IPS-18c (cell line): Measurements from ENCODE around the gene PRDM15.

ENCODE experiments used
- H3K4me3 ChIP-seq: 2 replicates; pipeline ENCODE4 v1.7.0; 2013; ENCODE audit warnings: low read depth, mild to moderate bottlenecking, low read length, moderate library complexity; ENCODE audit not compliant: insufficient read depth
- H3K9me3 ChIP-seq: one replicate; pipeline ENCODE4 v1.6.1; 2013; ENCODE audit warnings: mild to moderate bottlenecking, low read length, moderate library complexity; ENCODE audit not compliant: control insufficient read depth, insufficient read depth

PRDM15 gene

DNA sequence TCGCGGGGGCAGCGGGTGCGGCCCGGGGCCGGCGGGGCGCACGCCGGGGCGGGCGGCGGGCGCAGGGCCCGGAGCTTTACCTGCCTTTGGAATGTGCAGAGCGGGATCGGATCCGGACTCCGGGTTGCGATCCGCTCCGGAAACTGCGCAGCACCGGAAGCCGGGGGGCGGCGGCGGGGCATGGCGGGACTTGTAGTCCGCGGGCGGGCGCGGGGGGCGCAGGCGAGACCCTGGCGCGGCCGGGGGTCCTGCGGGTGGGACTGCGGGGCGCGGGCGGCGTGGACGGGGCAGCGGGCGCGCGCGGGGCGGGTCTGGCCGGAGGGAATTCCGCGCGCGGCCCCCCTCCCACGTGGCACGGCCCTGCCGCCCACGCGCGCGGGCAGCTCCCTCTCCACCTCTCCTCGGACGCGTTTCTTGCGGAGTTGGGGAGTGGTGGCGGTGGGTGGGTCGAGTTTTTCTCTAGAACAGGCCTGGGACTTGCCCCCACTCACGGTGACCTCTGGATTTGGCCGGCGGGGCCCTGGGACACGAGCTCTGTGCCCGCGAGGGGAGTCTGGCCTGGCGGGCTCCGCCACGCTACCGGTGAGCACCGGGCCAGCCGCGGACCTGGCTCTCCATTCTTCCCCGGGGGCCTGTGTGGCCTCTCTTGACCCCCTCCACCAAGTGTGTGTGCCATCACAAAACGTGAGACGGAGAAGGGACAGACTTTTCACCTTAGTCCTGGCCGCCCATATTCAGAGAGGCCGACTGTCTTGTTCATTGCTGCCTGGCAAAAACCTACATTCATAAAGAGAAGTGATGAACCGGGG lies at the start of gene PRDM15:
Gene PRDM15 (minus strand): TSS at position 155 of the 809 bp plus-strand sequence. CDS start 18,981 bp downstream, outside the sequence.
- Histone ChIP-seq H3K4me3 (peak within 1 kb of the TSS; percentile 67), H3K9me3 (no peaks in the 10 kb centered on the region)

GRCh38 chr21:41928621-41929220 lies 49.6 kb upstream of the PRDM15 start:
- no peaks in the 10 kb centered on the region for H3K9me3 ChIP-seq
- H3K4me3 ChIP-seq = no peak overlapping the region

GRCh38 chr21:41927727-41928409 lies 48.7 kb upstream of the PRDM15 start:
- no peaks in the 10 kb centered on the region for H3K9me3 ChIP-seq
- no peak overlapping the region for H3K4me3 ChIP-seq

DNA sequence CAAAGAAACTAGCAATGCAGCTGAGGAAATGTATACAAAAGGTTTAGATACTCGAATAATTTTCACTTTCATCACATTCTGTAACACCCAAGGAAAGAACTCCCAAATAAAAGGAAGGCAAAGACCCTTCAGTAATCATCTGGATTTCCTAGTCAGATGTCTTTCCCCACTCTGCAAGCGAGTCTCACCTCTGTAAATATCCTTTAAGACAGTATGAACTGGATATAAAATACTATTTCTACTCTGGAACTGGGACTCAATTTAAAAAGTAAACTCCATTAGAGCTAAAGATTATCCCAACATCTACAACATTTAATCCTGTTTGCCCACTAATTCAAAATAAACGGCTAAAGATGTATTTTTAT lies 47.6 kb upstream of the PRDM15 start:
- Histone ChIP-seq H3K9me3 (no peaks in the 10 kb centered on the region), H3K4me3 (no peak overlapping the region)

DNA sequence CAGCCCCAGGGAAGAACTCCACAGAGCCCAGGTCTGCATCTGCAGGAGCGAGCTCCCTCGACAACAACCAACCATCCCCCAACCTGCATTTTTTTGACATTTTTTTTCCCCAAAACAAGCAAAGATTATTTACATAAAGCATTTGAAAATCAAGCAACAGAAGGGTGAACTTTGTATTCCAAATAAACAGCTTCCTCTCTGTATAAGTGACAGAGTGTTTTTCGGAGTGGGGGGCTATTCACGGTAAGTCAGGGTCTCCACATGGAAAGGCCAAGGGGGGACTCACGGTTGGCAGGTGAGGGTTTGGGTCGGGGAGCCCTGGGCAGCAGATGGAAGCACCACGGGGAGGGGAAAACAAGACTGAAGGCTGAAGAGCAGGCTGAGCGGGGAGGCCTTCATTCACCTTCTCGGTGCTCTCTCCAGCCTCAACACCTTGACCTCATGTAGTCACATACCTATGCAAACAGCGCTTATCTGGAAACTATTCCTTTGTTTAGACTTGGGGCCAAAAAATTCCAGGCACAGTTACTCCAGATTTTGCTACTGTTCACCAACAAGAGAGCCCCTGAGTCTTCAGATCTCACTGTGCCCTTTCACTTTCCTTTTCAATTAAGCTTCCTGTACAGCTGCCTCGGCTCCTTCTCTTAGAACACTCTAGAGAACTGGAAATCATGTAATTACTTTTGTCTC lies 47.1 kb upstream of the PRDM15 start:
- H3K9me3 ChIP-seq = no peaks in the 10 kb centered on the region
- no peak overlapping the region for H3K4me3 ChIP-seq

DNA sequence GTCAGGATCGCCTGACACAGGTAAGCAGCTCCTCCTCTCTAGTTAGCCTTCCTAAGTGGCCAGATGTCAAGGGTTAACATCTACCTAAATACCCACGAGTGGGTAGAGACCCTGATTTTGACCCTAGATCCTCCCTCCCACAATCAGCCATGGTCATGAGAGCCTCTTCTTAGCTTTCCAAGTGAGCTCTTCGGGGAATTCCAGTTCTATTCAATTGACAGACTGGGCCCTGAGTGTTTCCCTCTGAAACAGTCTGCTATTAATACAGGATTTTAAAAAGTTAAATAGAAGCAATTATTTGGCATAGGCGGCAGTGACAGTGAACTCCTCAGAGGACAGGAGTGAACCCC lies 46.6 kb upstream of the PRDM15 start:
- no peaks in the 10 kb centered on the region for H3K9me3 ChIP-seq
- H3K4me3 ChIP-seq = no peak overlapping the region

GRCh38 chr21:41924368-41924754 lies 45.2 kb upstream of the PRDM15 start:
- H3K9me3 ChIP-seq = no peaks in the 10 kb centered on the region
- H3K4me3 ChIP-seq = no peak overlapping the region

DNA sequence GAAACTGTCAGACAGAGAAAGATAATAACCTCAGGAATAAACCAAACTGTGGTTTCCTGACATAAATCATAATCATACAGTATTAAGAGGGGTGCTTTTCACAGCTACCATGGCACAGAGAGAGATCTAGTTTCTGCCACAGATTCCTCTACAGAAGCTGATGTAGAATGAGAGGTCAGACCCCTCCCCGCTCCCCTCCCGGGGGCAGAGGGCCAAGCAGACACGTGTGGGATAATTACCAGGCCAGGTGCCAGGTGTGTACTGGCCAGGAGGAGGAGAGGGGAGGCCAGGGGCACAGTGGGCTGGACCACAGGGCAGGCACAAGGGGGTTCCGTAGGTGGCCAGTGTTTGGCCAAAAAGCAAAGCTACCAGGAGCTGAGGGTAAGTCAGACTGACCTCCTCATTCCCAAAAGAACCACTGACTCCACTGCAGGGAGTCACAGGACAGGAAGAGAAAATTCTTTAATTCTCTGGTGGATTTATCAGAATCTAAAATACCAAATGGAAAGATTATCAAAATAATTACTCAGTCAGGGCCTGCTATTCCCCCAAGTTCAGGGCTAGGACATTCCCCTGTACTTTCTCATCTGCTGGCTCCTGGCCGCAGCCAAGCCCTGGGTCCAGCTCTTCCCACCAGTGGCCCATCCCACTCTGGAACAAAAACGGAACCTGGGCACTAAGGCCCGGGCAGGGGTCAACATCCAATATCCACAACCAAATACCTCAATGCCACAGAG lies 44.7 kb upstream of the PRDM15 start:
- H3K4me3 ChIP-seq = no peak overlapping the region
- no peaks in the 10 kb centered on the region for H3K9me3 ChIP-seq

- Histone ChIP-seq H3K4me3 (no peak overlapping the region), H3K9me3 (no peaks in the 10 kb centered on the region)
Observed at GRCh38 chr21:41923186-41923585, 44.0 kb upstream of the PRDM15 start.

DNA sequence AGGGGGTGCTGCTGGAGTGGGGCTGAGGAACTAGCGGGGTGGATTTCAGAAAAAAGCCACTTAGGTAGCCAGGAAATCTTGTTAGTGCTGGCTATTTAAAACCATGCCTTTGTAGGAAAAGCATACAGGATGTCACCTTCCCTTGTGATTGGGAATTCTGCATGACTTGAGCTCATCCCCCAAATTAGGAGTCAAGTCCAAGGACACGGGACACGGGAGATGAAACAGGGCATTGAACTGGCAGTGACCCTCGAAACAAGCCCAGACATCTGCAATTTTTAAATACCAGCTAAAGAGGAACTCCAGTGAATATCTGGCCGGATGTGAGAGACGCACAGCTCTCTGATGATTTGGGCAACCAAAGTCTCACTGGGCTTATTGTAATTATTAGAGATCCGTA lies 41.9 kb upstream of the PRDM15 start:
- H3K9me3 ChIP-seq = peaks cover 3% of the 10 kb centered on the region
- H3K4me3 ChIP-seq = no peak overlapping the region

DNA sequence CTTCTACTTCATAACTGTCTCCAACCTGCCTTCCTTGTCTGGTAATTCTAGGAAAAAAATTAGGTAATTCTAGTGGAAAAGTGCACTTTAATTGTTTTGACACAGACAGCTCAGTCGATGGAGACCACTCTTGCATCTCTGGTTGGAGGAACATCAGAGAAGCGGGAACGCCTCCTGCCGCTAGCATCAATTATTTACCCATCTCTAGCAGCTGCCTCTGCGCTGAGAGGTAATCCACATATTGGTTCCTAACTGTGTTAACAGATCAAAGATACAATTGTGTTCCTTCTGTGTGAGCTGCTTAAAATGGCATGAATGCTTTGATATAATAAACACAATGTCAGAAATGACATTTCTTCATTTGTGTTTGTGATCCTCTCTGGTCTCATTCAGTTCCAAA lies 41.3 kb upstream of the PRDM15 start:
- H3K4me3 ChIP-seq = no peak overlapping the region
- peaks cover 3% of the 10 kb centered on the region for H3K9me3 ChIP-seq

DNA sequence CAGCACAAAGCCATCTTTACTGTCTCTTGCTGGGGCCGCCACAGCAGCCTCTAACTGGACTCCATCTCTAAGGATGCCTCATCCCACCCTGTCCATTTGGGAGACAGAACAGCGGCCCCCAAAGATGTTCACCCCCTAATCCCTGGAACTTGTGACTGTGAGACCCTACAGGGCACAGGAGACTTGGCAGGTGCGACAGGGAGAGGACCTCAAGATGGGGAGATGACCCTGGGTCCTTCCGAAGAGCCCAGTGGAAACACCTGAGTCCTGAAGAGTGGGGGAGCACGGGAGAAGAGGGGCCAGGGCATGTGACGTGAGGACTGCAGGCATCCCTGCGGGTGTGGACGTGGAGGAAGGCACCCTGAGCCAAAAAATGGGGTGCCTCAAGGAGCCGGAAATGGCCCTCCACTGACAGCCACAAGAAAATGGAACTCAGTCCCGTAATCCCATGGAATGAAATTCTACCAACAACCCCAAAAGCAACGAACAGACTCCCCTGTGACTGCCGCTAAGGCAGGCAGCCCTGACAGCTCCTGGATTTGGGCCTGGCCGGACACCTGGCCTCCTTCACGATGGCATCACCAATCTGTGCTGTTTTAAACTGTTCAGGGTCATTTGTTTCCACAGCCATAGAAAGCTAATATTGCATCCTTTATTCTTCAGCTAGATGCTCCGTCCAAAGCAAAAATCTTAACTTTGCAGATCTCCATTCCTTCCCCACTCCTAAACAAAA lies 40.7 kb upstream of the PRDM15 start:
- H3K4me3 ChIP-seq = no peak overlapping the region
- peaks cover 3% of the 10 kb centered on the region for H3K9me3 ChIP-seq

GRCh38 chr21:41918561-41919358 lies 39.6 kb upstream of the PRDM15 start:
- Histone ChIP-seq H3K9me3 (peaks cover 3% of the 10 kb centered on the region), H3K4me3 (no peak overlapping the region)

DNA sequence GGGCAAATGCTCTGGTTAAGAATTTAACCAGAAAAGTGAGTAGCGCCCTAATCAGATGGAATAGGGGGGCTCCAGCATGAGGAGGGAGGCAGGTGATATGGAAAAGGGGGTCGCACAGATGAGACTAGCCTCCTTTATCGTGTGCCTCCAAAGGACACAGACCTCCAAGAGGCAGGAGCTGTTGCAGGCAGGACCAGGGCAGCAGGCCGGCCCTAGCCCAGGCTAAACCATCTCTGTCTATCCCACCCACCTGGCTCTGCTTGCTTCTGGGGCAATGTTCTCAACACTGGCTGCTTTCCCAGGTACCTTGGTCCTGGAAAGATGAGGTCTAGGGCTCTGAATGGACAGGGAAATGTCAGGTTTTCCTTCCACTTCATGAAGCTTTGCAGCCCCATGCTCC lies 38.4 kb upstream of the PRDM15 start:
- H3K4me3 ChIP-seq = no peak overlapping the region
- peaks cover 3% of the 10 kb centered on the region for H3K9me3 ChIP-seq

- no peak overlapping the region for H3K4me3 ChIP-seq
- peaks cover 3% of the 10 kb centered on the region for H3K9me3 ChIP-seq
Observed at GRCh38 chr21:41916888-41917433, 37.8 kb upstream of the PRDM15 start.

DNA sequence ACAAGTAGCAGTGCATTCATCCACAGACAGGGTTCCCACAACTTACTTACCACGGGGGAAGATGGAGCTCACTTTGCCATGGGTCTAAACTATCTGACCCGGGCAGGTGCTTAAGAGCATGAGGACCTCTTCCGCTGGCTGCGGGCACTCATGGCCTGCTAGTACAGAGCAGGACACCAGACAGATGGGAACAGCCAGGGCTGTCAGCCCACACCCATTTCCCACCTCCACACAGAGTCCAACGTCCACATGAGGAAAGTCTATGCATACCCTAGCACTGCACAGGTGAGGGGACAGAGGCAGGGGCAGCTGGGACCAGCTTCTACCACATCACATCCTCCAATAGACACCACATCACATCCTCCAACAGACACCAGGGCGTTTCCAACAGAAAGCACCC lies 35.8 kb upstream of the PRDM15 start:
- H3K9me3 ChIP-seq = peaks cover 3% of the 10 kb centered on the region
- no peak overlapping the region for H3K4me3 ChIP-seq
